RPMI7951 (cell line): ENCODE data around the gene PBXIP1. TPM values are rescaled to one million over a fixed set of nuclear protein-coding genes. Genes with fewer than 3 reads are reported as not detected.
A peak's percentile ranks its signal among the peaks of the same experiment; 100 is the strongest.

ENCODE experiments used
- DNase-seq: peaks from one replicate; pipeline ENCODE4 v3.0.0-alpha.2; 2012; ENCODE audit warnings: low read depth
- total RNA-seq: library from RNA; depleted of rRNA; stranded (reverse); fragments of >200 nt; shearing (Covaris generic); gene quantifications from 2 replicates; pipeline ENCODE4 v1.2.3, GENCODE V29; 2014

The PBXIP1 gene
- total RNA-seq, 1 experiment from 2014 or later = 14.7 TPM

DNA sequence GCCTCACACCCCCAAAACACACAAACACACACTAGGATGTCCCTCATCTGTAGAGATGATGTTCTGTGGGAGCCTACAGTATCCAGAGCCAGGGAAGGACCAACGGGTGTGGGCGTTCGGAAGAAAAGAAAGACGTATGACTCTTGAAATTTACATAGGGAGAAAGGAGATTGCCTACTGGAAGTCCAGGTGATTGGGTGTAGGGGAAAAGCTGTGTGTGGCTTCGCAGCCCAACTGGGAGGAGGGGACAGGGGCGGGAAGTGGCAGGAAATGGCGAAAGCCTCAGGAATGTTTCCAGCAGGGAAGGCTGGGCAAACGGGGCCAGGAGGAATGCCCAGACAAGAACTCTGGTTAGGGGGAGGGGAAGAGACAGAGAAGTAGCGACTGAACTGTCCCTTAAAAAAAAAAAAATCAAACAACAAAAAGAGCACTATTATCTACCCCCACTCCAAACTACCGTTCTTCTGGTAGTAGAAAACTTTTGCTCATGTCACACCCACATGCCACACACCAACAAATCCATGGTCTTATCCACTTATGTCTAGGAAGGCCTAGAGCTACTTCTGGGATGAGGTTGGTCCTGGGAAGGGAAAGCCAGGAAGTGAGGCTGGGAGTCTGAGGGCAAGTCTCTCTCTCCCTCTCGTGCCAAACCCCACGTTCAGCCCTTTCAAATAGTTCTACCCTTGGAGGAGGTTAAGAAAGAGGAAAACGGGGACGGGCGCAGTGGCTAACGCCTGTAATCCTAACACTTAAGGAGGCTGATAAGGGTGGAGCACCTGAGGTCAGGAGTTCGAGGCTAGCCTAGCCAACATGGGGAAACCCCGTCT, 16.8 kb upstream of the PBXIP1 start:
- peak; percentile 95 for DNase-seq

GRCh38 chr1:154972213-154972516, 16.3 kb upstream of the PBXIP1 start:
- no peak for DNase-seq

DNA sequence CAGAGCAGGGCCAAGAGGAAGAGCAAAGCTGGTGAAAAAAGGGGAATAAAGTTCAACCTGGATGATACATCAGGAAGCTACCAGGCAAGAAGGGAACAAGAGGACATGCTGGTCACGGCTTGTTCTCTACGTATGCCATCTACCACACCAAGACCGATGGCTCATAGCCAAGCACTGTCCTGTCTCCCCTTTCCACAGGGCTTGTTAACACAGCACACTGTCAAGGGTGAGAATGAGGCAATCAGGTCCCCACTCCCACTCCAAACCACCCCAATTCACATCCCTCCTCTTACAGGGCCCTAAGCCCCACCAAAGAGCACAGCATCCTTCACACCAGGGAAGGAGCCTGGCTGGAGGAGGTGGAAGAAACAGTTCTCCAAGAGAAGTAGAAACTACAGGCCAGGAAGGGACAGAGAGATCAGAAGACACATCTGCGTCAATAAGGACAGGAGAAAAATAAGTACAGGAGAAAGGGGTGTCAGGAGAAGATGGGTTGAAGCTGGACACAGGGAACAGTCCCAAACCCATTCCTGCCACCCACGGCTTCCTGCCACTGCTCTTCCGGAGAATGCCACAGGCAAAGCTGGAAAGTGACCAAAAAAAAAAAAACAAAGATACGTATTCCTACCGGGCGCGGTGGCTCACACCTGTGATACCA, 15.6 kb upstream of the PBXIP1 start:
- peak; percentile 38 for DNase-seq

DNA sequence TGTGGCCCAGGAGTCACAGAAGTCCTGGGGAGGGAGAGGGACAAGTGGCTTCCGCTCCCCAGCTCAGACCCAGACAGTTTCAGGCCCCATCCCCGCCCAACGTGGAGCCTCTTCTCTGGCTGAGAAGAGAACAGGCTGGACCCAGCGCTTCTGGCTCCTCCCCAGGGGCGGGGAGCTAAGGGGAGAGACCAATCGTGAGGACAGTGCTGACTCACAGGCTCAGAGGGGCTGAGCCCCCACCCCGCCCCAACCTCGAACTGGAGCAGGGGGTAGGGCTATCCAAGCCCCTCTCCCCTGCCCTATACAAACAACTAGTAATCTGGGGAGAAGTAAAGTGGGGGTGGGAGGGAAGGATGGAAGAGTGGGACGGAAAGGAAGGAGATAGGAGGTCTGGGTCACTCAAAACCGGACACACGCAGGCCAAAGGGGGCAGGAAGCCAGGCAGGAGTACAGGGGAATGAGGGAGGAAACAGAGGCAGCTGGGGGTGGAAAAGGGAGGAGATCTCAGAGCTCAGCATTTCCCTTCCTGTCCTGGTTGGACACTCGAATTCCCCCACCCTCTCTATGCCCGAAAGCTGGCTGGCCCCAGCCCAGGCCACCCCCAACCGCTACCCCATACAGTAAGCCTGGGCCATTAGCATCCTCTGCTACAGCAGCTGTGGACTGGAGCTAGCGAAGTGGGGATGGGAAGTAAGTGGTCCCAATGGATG, 14.9 kb upstream of the PBXIP1 start, which contains the start of gene SHC1:
TSS of gene SHC1 (minus strand) at position 117 of the 710 bp plus-strand sequence. CDS start 221 bp downstream, outside the sequence.
- DNase-seq = peak; percentile 93

DNA sequence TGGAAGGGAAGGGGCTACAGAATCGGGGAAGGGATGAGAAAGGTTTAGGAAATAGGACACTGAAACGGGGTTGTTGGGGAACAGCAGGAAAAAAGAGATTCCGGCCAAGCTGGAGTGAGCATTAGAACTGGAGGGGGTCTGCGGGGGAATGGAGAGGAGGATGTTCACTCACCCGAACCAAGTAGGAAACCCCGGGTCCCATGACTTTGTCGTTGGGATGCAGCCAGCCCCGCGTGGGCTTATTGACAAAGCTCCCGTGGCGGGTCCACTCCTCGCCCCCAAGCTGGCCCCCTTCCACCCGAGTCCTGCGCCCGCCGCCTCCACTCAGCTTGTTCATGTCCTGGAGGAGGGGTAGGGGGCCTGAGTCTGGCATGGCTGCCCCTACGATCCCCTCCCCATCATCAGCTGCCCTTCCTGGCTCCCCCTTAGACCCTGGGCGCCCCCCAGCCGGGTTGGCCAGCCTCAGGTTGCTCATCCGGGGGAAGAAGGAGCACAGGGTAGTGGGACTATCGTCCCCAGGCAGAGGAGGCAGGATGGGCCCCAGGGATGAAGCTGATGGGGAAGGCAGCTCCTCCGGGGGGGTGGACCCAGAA, 14.1 kb upstream of the PBXIP1 start:
- no peak for DNase-seq

GRCh38 chr1:154969246-154969645, 13.3 kb upstream of the PBXIP1 start:
- no peak for DNase-seq

DNA sequence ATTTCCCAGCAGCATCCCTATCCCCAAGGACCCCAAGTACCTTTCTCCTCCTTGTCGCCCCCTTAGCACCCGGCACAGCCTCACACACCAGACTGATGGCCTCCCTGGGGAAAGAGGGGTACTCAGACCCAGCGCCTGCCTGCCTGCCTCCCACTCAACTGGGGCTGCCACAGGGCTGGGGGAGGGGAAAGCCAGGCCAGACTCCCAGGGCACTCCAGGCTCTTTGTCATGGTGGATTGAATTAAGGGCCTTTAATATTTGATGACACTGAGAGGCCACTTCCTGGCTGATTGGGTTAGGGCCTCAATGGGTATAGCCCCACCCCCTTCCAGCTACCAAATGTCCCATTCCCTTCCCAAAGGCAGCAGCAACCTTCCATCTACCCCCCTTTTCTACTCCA, 12.8 kb upstream of the PBXIP1 start:
- no peak for DNase-seq

DNA sequence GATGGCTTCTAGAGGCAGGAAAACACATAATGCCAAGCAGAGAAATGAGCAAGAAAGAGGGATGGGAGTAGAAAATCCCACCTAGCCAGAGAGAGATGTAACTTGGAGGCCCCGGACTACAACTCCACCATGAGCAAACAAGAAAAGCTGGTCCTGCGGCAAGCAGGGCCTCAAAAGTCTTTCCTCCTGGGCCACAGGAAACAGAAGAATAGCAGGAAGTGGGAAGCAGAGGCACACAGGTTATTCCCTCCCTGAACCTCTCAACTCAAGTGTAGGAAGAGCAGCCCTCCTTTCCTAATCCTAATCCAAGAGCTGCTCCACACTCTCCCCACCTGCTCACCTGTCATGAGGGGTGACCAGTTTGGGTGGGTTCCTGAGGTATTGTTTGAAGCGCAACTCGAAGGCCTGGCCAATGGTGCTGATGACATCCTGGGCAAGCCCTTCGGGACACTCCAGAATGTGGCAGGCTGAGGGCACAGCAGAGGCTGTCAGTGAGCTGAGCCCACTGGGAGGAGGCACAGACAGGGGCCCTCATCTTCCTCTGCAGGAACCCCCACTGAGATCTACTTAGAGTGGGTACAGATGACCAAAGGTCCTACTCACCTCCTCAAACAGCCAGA, 11.5 kb upstream of the PBXIP1 start:
- DNase-seq = no peak

- DNase-seq = no peak
These were observed 10.2 kb upstream of the PBXIP1 start for GRCh38 chr1:154966111-154966510.

GRCh38 chr1:154964359-154964758, 8.5 kb upstream of the PBXIP1 start:
- DNase-seq = no peak

DNA sequence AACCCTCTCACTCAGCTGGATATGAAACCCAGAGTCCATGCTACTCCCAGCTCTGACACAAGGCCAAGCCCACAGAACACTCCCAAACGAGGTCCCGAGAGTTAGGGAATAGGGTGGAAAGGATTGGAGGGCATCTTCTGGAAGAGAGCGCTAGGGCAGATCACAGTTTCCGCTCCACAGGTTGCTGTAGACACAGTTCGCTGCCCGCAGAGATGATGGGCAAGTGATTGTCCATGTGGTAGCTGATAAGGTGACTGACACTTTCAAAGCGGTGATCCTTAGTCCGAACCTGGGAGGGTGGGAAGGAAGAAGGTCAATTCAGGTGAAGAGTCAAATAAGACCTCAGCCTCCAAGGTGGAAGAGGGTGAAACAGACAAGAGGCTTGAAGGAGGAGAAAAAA, 7.7 kb upstream of the PBXIP1 start:
- DNase-seq = no peak

GRCh38 chr1:154962795-154963330, 7.0 kb upstream of the PBXIP1 start:
- DNase-seq = no peak

DNA sequence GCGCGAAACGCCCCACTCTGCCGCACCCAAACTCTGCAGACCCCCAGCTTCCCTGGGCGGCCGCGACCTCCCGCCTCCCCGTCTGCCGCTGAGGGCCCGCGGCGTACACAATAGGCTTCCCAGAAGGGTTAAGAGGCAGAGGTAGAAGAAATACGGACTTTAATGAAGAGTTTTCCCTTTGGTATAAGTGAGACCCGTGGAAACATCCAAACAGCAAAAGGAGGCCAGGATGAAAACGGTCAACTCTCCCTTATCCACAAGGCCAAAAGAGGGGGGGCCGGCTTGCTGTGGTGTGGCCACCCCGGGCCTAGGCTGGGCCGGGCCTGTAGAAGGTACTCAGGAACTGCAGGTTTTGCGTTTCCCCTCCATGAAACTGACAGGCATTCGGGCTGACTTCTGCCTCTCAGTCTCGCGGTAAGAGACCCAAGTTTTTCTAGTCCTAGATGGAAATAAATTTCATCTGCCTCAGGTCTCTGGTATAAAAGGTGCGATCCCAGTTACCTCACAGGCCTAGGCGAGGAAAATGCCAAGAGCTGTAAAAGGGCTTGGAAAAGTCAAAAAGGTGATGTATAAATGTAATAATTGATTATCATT, 6.4 kb upstream of the PBXIP1 start:
- DNase-seq = no peak

- peak; percentile 73 for DNase-seq
These were observed 5.6 kb upstream of the PBXIP1 start, which contains the start of gene PYGO2 for GRCh38 chr1:154961207-154962155. Gene PYGO2, minus strand, starts transcription at chr1:154961782. Its CDS starts 206 bp downstream, at chr1:154961576.

DNA sequence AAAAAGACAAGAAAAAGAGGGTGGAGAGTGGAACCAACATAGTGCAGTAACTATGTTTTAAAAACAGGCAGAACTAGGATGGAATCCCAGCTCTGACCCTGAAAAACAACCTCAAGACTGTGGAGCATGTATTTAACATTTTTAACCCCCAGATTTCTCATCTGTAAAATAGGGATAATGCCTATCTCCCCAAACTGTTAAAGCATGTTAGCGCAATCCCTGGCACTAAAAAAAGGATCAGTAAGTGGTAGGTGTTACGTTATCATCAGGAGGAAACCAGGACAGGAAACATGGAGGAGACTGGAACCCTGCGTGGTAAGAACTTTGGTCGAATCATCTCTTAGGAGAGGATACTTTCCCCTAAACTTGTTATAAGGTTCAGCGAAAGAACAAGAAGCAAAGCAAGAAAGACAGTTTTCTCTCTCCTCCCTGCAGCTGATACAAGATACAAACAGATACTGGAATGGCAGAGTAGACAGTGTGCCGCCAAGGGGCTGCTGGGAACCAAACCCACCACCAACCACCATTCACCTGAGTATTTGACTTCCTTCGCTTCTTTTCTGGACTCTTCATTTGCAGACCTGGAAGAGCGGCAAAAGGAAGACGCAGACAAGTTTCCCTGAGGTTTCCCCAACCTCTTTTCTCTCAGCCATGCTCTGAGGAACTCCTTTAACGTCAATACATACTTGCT, 4.7 kb upstream of the PBXIP1 start:
- DNase-seq = no peak

DNA sequence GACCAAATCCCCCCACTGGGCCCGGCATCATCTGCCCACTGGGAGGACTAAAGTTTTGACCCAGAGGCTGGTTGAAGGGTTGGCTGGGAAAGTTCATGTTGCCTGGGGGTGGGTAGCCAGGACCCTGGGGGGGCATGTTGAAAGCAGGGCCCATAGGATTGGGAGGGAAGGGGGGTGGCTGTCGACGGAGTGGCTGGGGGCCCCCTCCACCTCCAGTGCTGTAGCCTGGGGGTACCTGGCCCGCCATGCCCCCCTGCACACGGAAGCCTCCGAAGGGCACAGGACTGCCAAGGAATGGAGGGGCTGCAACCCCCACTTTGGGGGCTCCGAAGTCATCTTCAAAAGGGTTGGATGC, 3.5 kb upstream of the PBXIP1 start:
- DNase-seq = no peak

DNA sequence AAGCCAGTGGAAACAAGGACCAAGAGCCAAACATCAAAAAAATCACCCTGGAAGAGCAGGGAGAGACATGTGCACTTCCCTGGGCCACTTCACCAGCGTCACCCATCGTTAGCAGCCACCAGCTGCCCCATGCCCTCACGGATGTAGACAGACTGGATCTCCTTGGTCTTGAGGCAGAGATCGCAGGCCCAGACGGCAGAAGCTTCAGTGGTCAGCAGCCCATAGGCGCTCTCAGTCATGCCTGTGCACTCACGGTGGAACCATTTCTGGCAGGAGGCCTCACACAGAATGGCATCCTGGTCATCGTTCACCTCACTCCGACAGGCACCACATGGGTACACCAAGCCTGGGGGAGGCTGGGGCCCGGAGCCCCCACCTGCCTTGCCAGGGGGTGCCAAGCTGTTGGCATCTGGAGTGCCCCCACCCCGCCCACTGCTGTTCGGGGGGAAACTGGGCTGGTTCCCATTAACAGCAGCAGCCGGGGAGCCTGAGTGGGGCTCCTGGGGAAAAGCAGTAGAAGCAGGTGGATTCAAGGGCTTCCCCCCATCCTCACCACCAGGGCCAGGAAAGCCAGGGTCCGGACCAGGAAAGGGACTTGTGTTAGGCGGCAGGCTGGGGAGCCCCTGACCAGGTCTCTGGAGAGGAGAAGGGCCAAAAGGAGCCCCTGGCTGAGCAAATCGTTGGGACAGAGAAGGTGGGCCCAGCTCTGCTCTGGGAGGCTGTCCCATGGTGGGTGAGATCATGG, 3.0 kb upstream of the PBXIP1 start:
- DNase-seq = no peak

DNA sequence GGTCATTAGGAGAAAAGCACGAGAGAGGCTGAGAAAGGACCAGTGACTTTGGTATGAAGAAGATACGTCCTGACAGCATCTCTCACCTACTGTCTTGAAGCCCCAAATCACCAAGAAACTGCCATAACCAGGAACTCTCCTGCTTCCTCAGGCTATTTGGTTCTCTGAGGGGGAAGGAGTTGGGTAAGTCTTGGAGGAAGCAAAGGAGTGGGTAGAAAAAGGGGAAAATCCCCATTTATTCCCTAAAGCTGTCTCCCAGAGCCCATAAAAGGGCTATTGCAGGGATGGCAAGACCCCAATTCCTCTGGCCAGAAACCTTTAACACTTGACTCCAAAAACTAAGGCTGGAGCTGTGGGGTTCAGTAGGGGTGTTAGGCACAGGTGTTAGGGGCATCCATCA, 2.1 kb upstream of the PBXIP1 start:
- DNase-seq = no peak
